ENCODE measurements around the gene DGCR8. TPM values are rescaled to one million over a fixed set of nuclear protein-coding genes. Genes with fewer than 3 reads are reported as not detected.

Gene DGCR8
- total and polyA plus RNA-seq, 11 donors = 8.8 to 22.1 (median 13.0) TPM

DNA sequence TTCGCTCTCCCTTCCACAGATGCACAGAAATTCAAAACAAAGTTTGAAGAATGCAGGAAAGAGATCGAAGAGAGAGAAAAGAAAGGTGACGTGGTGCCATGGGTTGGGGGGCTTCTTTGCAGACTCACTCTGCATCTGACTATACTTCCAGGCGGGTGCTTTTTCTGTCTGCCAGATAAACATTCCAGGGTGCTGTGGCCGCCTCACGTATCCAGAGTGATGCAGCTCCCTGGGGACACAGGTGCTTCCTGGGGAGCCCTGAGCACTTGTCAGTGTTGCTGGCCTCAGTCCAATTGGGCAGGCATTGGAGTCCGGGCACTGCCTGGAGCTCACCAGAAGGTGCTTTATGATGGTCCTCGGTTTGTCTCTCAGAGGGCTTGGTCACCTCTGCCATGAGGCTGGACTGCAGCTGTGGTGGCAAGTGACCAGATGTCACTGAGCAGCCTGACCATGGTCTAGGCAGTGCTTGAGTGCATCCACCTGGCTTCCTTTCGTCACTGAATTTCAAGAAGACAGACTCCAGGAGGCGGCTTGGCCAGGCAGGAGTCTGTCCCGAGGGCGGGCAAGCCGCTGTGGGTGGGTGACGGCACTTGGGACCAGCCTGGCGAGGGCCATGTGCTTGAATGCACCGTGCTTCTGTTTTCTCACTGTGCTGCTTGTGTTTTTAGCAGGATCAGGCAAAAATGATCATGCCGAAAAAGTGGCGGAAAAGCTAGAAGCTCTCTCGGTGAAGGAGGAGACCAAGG, 46.4 kb downstream of the DGCR8 start:
- Histone ChIP-seq H3K4me1 (peaks cover 0 to 11% (median 3%) of the 10 kb centered on the region in 12 donors), H3K36me3 (peaks cover 0 to 52% (median 38%) of the 10 kb centered on the region in 9 donors), H3K27me3 (no peaks in the 10 kb centered on the region), H3K27ac (no peak overlapping the region), H3K9me3 (no peaks in the 10 kb centered on the region), H3K4me3 (no peak overlapping the region)
- ATAC-seq (no peak), DNase-seq (no peak)
- intact Hi-C loops (cut with DNase I) = loop anchor here in 4 of 10 donors (5.0 to 10.0 kb wide), 2 partner anchors 154 to 162 kb away; no protein-coding TSS in a partner anchor
- TF ChIP-seq POLR2A (IDR thresholded peaks at IDR 0.05) = no peak
- TF ChIP-seq CTCF (IDR thresholded peaks at IDR 0.05) = no peak
- WGBS, 4 donors = 69 to 85% (median 77%) methylated on average over 15 to 19 of the region's 19 CpGs

GRCh38 chr22:20127318-20127868, 47.4 kb downstream of the DGCR8 start:
- Histone ChIP-seq H3K36me3 (peaks cover 0 to 43% (median 29%) of the 10 kb centered on the region in 9 donors), H3K27me3 (no peaks in the 10 kb centered on the region), H3K4me1 (peaks cover 0 to 16% (median 5%) of the 10 kb centered on the region in 12 donors), H3K27ac (no peak overlapping the region), H3K9me3 (no peaks in the 10 kb centered on the region), H3K4me3 (no peak overlapping the region)
- DNase-seq (no peak), ATAC-seq (no peak)
- intact Hi-C loops (cut with DNase I) = loop anchor here in 4 of 10 donors (5.0 to 10.0 kb wide), 2 partner anchors 155 to 163 kb away; no protein-coding TSS in a partner anchor
- TF ChIP-seq CTCF (IDR thresholded peaks at IDR 0.05) (no peak), POLR2A (IDR thresholded peaks at IDR 0.05) (no peak)
- WGBS, 4 donors = 85 to 91% (median 88%) methylated on average over 15 of the region's 15 CpGs

GRCh38 chr22:20127869-20128618, 48.0 kb downstream of the DGCR8 start:
- H3K4me3 ChIP-seq = no peak overlapping the region
- H3K27me3 ChIP-seq = no peaks in the 10 kb centered on the region
- no peak overlapping the region for H3K27ac ChIP-seq
- H3K36me3 ChIP-seq = peaks cover 0 to 42% (median 28%) of the 10 kb centered on the region in 9 donors
- H3K4me1 ChIP-seq = peaks cover 3 to 22% (median 12%) of the 10 kb centered on the region in 12 donors
- TF ChIP-seq CTCF (IDR thresholded peaks at IDR 0.05) = no peak
- TF ChIP-seq POLR2A (IDR thresholded peaks at IDR 0.05) = no peak
- H3K9me3 ChIP-seq = no peaks in the 10 kb centered on the region
- DNase-seq = no peak
- intact Hi-C loops (cut with DNase I) = loop anchor here in 4 of 10 donors (5.0 to 10.0 kb wide), 2 partner anchors 156 to 163 kb away; no protein-coding TSS in a partner anchor
- no peak for ATAC-seq
- WGBS, 4 donors = 45 to 71% (median 66%) methylated on average over 9 to 17 of the region's 17 CpGs

DNA sequence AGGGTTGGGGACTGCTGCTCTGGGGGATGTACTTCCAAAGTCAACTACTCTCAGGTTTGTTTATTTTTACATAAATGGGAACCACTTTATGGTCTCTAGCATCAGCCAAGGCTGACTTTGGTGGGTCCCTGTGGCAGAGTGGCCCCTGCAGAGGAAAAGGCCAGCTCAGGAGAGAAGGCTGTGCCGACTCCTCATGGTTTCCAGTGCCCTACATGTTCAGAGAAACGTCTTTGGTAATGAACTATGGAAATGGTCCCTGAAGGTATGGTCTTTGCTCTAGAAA, 48.5 kb downstream of the DGCR8 start:
- Histone ChIP-seq H3K9me3 (no peaks in the 10 kb centered on the region), H3K27me3 (no peaks in the 10 kb centered on the region), H3K4me1 (peaks cover 3 to 27% (median 17%) of the 10 kb centered on the region in 12 donors), H3K36me3 (peaks cover 0 to 41% (median 27%) of the 10 kb centered on the region in 9 donors), H3K27ac (no peak overlapping the region), H3K4me3 (no peak overlapping the region)
- DNase-seq (no peak), ATAC-seq (no peak)
- no peak for TF ChIP-seq POLR2A (IDR thresholded peaks at IDR 0.05)
- no peak for TF ChIP-seq CTCF (IDR thresholded peaks at IDR 0.05)
- 46 to 69% (median 64%) methylated on average over 2 of the region's 2 CpGs for WGBS, 4 donors
- intact Hi-C loops (cut with DNase I) = loop anchor here in 4 of 10 donors (5.0 to 10.0 kb wide), 2 partner anchors 156 to 164 kb away; no protein-coding TSS in a partner anchor
